HEK293 (cell line): ENCODE results near the gene TRMT61A.
A peak's percentile ranks its signal among the peaks of the same experiment; 100 is the strongest.

Source experiments
- GLIS2 ChIP-seq: fragments of 450-650 bp; formaldehyde crosslinking; IDR thresholded peaks from 2 replicates; pipeline ENCODE4 v1.5.1; 2016; ENCODE audit warnings: missing biosample characterization, missing genetic modification characterization
- MZF1 ChIP-seq: fragments of 450-650 bp; formaldehyde crosslinking; IDR thresholded peaks from 2 replicates; pipeline ENCODE4 v1.5.1; 2017; ENCODE audit warnings: missing biosample characterization, missing genetic modification characterization, borderline replicate concordance
- OVOL3 ChIP-seq: fragments of 450-650 bp; formaldehyde crosslinking; IDR thresholded peaks from 2 replicates; pipeline ENCODE4 v1.5.1; 2016; ENCODE audit warnings: missing biosample characterization, missing genetic modification characterization
- ZNF140 ChIP-seq: fragments of 450-650 bp; formaldehyde crosslinking; IDR thresholded peaks from 2 replicates; pipeline ENCODE4 v1.5.1; 2016; ENCODE audit warnings: missing biosample characterization, missing genetic modification characterization
- ZNF169 ChIP-seq: fragments of 450-650 bp; formaldehyde crosslinking; IDR thresholded peaks from 2 replicates; pipeline ENCODE4 v1.5.1; 2016; ENCODE audit warnings: missing biosample characterization, missing genetic modification characterization
- ZNF2 ChIP-seq: fragments of 450-650 bp; formaldehyde crosslinking; IDR thresholded peaks from 2 replicates; pipeline ENCODE4 v1.5.1; 2016; ENCODE audit warnings: missing biosample characterization, missing genetic modification characterization
- ZNF266 ChIP-seq: fragments of 450-650 bp; formaldehyde crosslinking; IDR thresholded peaks from 2 replicates; pipeline ENCODE4 v1.5.1; 2016; ENCODE audit warnings: missing biosample characterization, missing genetic modification characterization, low read depth
- ZNF350 ChIP-seq: fragments of 450-650 bp; formaldehyde crosslinking; IDR thresholded peaks from 2 replicates; pipeline ENCODE4 v1.5.0; 2017; ENCODE audit warnings: missing biosample characterization, mild to moderate bottlenecking, missing genetic modification characterization
- ZNF433 ChIP-seq: fragments of 450-650 bp; formaldehyde crosslinking; IDR thresholded peaks from 2 replicates; pipeline ENCODE4 v1.5.1; 2016; ENCODE audit warnings: missing biosample characterization, missing genetic modification characterization, low read depth
- ZNF48 ChIP-seq: fragments of 450-650 bp; formaldehyde crosslinking; IDR thresholded peaks from 2 replicates; pipeline ENCODE4 v1.5.1; 2016; ENCODE audit warnings: missing biosample characterization, missing genetic modification characterization
- ZNF514 ChIP-seq: fragments of 450-650 bp; formaldehyde crosslinking; IDR thresholded peaks from 2 replicates; pipeline ENCODE4 v1.5.1; 2016; ENCODE audit warnings: missing biosample characterization, missing genetic modification characterization
- ZNF549 ChIP-seq: fragments of 450-650 bp; IDR thresholded peaks from 2 replicates; pipeline ENCODE4 v1.5.1; 2018; ENCODE audit warnings: missing biosample characterization, missing genetic modification characterization, mild to moderate bottlenecking, inconsistent platforms, moderate library complexity
- ZNF596 ChIP-seq: fragments of 450-650 bp; IDR thresholded peaks from 2 replicates; pipeline ENCODE4 v1.5.0; 2018; ENCODE audit warnings: missing biosample characterization, mild to moderate bottlenecking, missing genetic modification characterization, moderate library complexity
- ZNF610 ChIP-seq: fragments of 450-650 bp; formaldehyde crosslinking; IDR thresholded peaks from 2 replicates; pipeline ENCODE4 v1.5.1; 2016; ENCODE audit warnings: missing biosample characterization, missing genetic modification characterization, borderline replicate concordance
- ZNF626 ChIP-seq: fragments of 450-650 bp; sonication (Bioruptor Pico); formaldehyde crosslinking; IDR thresholded peaks from 2 replicates; pipeline ENCODE4 v1.5.1; 2018; ENCODE audit warnings: missing biosample characterization, missing genetic modification characterization, inconsistent platforms
- ZNF747 ChIP-seq: fragments of 450-650 bp; formaldehyde crosslinking; IDR thresholded peaks from 2 replicates; pipeline ENCODE4 v1.5.1; 2016; ENCODE audit warnings: missing biosample characterization, missing genetic modification characterization
- ZNF843 ChIP-seq: fragments of 450-650 bp; formaldehyde crosslinking; IDR thresholded peaks from 2 replicates; pipeline ENCODE4 v1.5.1; 2016; ENCODE audit warnings: missing biosample characterization, missing genetic modification characterization
- TF ChIP-seq, protein P1 (sequence below): fragments of 450-650 bp; formaldehyde crosslinking; IDR thresholded peaks from 2 replicates; pipeline ENCODE4 v1.5.1; 2016; ENCODE audit warnings: missing biosample characterization, missing genetic modification characterization
- TF ChIP-seq, protein P2 (sequence below): IDR thresholded peaks from 2 replicates; pipeline ENCODE4 v1.6.1; 2011; ENCODE audit warnings: mild to moderate bottlenecking, low read depth, low read length, borderline replicate concordance
- TF ChIP-seq, protein P3 (sequence below): fragments of 450-650 bp; formaldehyde crosslinking; IDR thresholded peaks from 2 replicates; pipeline ENCODE4 v1.5.1; 2016; ENCODE audit warnings: missing biosample characterization, missing genetic modification characterization
- TF ChIP-seq, protein P4 (sequence below): fragments of 450-650 bp; formaldehyde crosslinking; IDR thresholded peaks from 2 replicates; pipeline ENCODE4 v1.5.1; 2017; ENCODE audit warnings: missing biosample characterization, missing genetic modification characterization
- TF ChIP-seq, protein P5 (sequence below): fragments of 450-650 bp; formaldehyde crosslinking; IDR thresholded peaks from 2 replicates; pipeline ENCODE4 v1.5.1; 2016; ENCODE audit warnings: missing biosample characterization, missing genetic modification characterization
- TF ChIP-seq, protein P6 (sequence below): fragments of 450-650 bp; formaldehyde crosslinking; IDR thresholded peaks from 2 replicates; pipeline ENCODE4 v1.5.1; 2016; ENCODE audit warnings: missing biosample characterization, missing genetic modification characterization, borderline replicate concordance
- TF ChIP-seq, protein P7 (sequence below): fragments of 450-650 bp; formaldehyde crosslinking; IDR thresholded peaks from 2 replicates; pipeline ENCODE4 v1.5.1; 2016; ENCODE audit warnings: missing biosample characterization, missing genetic modification characterization

Gene TRMT61A

DNA sequence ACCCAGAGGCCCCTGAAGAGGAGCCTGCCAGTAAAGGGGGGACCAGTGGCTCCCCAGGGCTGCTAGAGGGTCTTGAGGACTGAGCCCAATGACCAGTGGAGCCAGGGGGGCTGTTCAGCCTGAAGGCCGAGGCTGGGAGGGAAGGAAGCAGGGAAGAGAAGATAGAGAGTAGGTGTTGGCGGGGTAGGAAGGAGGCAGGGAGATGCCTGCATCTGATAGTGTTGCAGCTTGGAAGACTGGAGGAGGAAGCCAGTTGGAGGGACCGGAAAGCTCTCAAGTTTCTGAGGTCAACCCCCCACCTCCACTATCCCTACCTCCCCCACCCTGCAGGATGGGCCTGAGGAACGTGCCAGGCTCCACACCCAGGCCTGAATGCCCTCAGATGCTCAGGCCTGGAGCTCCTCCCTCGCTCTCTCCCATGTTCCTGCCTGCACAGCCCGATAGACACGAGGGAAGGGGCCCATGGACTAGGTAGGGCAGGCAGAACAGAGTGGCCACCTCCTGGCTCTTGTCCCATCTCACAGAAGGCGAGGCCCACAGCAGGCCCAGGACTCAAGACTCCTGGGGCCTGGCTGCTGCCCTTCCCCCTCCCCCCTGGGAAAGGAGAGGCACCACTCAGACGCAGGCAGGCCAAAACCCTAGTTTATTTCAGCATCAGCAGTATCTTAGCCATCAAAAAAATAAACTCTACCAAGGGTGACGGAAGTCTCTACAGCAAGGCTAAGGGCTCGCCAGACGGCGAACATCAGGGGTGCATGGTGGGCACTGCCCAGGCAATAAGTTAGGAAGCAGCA lies 9.8 kb upstream of the TRMT61A start (continued):
- no peak for TF ChIP-seq ZNF266
- no peak for TF ChIP-seq ZNF433 (tag by site-specific recombination)
- TF ChIP-seq ZNF549 = no peak
- no peak for TF ChIP-seq ZNF169
- peak; percentile 85 for TF ChIP-seq GLIS2 (tag by site-specific recombination)
- TF ChIP-seq MZF1 (tag by site-specific recombination) = peak; percentile 13; the same call in 1 of the 2 replicates
- TF ChIP-seq ZNF626 (tag by site-specific recombination) = no peak
- TF ChIP-seq, protein P1, sequence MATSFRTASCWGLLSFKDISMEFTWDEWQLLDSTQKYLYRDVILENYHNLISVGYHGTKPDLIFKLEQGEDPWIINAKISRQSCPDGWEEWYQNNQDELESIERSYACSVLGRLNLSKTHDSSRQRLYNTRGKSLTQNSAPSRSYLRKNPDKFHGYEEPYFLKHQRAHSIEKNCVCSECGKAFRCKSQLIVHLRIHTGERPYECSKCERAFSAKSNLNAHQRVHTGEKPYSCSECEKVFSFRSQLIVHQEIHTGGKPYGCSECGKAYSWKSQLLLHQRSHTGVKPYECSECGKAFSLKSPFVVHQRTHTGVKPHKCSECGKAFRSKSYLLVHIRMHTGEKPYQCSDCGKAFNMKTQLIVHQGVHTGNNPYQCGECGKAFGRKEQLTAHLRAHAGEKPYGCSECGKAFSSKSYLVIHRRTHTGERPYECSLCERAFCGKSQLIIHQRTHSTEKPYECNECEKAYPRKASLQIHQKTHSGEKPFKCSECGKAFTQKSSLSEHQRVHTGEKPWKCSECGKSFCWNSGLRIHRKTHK (tag by site-specific recombination) = no peak
- TF ChIP-seq ZNF514 = no peak
- 0 out of 2 replicates have a peak, but pooled peaks have one; percentile 45 for TF ChIP-seq ZNF596 (tag by site-specific recombination)
- TF ChIP-seq, protein P2, sequence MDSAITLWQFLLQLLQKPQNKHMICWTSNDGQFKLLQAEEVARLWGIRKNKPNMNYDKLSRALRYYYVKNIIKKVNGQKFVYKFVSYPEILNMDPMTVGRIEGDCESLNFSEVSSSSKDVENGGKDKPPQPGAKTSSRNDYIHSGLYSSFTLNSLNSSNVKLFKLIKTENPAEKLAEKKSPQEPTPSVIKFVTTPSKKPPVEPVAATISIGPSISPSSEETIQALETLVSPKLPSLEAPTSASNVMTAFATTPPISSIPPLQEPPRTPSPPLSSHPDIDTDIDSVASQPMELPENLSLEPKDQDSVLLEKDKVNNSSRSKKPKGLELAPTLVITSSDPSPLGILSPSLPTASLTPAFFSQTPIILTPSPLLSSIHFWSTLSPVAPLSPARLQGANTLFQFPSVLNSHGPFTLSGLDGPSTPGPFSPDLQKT = no peak
- TF ChIP-seq, protein P3, sequence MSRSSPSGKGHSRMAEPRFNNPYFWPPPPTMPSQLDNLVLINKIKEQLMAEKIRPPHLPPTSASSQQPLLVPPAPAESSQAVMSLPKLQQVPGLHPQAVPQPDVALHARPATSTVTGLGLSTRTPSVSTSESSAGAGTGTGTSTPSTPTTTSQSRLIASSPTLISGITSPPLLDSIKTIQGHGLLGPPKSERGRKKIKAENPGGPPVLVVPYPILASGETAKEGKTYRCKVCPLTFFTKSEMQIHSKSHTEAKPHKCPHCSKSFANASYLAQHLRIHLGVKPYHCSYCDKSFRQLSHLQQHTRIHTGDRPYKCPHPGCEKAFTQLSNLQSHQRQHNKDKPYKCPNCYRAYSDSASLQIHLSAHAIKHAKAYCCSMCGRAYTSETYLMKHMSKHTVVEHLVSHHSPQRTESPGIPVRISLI = no peak
- TF ChIP-seq, protein P4, sequence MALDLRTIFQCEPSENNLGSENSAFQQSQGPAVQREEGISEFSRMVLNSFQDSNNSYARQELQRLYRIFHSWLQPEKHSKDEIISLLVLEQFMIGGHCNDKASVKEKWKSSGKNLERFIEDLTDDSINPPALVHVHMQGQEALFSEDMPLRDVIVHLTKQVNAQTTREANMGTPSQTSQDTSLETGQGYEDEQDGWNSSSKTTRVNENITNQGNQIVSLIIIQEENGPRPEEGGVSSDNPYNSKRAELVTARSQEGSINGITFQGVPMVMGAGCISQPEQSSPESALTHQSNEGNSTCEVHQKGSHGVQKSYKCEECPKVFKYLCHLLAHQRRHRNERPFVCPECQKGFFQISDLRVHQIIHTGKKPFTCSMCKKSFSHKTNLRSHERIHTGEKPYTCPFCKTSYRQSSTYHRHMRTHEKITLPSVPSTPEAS (tag by site-specific recombination) = no peak; the same call in 1 of the 2 replicates
- TF ChIP-seq ZNF2 (tag by site-specific recombination) = no peak
- TF ChIP-seq ZNF48 = no peak
- peak; percentile 17; the same call in 1 of the 2 replicates for TF ChIP-seq ZNF610 (tag by site-specific recombination)
- TF ChIP-seq ZNF747 (tag by site-specific recombination) = no peak
- TF ChIP-seq, protein P5, sequence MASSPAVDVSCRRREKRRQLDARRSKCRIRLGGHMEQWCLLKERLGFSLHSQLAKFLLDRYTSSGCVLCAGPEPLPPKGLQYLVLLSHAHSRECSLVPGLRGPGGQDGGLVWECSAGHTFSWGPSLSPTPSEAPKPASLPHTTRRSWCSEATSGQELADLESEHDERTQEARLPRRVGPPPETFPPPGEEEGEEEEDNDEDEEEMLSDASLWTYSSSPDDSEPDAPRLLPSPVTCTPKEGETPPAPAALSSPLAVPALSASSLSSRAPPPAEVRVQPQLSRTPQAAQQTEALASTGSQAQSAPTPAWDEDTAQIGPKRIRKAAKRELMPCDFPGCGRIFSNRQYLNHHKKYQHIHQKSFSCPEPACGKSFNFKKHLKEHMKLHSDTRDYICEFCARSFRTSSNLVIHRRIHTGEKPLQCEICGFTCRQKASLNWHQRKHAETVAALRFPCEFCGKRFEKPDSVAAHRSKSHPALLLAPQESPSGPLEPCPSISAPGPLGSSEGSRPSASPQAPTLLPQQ = peak; percentile 87
- no peak for TF ChIP-seq ZNF140 (tag by site-specific recombination)
- no peak; the same call in none of the 2 replicates for TF ChIP-seq OVOL3
- no peak for TF ChIP-seq ZNF350 (tag by site-specific recombination)
- no peak; the same call in 1 of the 2 replicates for TF ChIP-seq ZNF843
- TF ChIP-seq, protein P6, sequence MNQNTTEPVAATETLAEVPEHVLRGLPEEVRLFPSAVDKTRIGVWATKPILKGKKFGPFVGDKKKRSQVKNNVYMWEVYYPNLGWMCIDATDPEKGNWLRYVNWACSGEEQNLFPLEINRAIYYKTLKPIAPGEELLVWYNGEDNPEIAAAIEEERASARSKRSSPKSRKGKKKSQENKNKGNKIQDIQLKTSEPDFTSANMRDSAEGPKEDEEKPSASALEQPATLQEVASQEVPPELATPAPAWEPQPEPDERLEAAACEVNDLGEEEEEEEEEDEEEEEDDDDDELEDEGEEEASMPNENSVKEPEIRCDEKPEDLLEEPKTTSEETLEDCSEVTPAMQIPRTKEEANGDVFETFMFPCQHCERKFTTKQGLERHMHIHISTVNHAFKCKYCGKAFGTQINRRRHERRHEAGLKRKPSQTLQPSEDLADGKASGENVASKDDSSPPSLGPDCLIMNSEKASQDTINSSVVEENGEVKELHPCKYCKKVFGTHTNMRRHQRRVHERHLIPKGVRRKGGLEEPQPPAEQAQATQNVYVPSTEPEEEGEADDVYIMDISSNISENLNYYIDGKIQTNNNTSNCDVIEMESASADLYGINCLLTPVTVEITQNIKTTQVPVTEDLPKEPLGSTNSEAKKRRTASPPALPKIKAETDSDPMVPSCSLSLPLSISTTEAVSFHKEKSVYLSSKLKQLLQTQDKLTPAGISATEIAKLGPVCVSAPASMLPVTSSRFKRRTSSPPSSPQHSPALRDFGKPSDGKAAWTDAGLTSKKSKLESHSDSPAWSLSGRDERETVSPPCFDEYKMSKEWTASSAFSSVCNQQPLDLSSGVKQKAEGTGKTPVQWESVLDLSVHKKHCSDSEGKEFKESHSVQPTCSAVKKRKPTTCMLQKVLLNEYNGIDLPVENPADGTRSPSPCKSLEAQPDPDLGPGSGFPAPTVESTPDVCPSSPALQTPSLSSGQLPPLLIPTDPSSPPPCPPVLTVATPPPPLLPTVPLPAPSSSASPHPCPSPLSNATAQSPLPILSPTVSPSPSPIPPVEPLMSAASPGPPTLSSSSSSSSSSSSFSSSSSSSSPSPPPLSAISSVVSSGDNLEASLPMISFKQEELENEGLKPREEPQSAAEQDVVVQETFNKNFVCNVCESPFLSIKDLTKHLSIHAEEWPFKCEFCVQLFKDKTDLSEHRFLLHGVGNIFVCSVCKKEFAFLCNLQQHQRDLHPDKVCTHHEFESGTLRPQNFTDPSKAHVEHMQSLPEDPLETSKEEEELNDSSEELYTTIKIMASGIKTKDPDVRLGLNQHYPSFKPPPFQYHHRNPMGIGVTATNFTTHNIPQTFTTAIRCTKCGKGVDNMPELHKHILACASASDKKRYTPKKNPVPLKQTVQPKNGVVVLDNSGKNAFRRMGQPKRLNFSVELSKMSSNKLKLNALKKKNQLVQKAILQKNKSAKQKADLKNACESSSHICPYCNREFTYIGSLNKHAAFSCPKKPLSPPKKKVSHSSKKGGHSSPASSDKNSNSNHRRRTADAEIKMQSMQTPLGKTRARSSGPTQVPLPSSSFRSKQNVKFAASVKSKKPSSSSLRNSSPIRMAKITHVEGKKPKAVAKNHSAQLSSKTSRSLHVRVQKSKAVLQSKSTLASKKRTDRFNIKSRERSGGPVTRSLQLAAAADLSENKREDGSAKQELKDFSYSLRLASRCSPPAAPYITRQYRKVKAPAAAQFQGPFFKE (tag by site-specific recombination) = no peak
- TF ChIP-seq, protein P7, sequence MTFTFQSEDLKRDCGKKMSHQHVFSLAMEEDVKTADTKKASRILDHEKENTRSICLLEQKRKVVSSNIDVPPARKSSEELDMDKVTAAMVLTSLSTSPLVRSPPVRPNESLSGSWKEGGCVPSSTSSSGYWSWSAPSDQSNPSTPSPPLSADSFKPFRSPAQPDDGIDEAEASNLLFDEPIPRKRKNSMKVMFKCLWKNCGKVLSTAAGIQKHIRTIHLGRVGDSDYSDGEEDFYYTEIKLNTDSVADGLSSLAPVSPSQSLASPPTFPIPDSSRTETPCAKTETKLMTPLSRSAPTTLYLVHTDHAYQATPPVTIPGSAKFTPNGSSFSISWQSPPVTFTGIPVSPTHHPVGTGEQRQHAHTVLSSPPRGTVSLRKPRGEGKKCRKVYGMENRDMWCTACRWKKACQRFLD (tag by site-specific recombination) = no peak
